ENCODE results near the gene KRT6C.

DNA sequence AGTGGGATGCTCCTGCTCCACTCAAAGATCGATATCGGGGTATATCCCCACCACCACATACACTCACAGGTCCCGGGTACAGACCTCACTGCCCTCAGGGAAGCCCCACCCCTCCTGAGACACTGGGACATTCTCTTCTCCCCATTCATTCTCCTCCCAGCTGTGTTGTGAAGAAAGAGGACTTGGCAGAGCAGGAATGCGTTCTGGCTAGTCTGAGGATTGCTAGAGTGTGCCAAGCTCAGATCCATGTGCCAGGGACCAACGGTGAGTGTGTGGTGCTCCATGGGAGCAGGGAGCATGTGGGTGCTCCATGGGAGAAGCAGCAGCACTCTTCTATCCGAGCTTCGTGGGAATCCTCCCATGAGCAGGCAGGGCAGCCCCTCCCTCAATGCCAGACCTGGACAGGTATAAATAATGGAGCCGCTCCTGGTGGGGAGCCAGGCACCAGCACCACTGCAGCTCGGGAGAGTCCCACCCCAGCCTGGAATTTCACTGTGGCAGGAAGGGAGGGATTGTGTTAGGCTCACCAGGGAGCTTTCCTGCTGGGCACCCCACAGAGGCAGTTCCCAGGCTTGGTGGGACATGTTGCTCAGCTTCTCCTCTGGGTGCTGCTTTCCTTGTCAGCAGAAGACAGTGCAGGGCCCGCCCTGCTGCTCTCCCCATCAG is 48.9 kb upstream of the KRT6C start:
- TF ChIP-seq ZNF8 (CRISPR knock-in tag; IDR thresholded peaks at IDR 0.05) (no peak), ISL1 (CRISPR knock-in tag; IDR thresholded peaks at IDR 0.05) (no peak), RARB (CRISPR knock-in tag; IDR thresholded peaks at IDR 0.05) (no peak), TOX (CRISPR knock-in tag; IDR thresholded peaks at IDR 0.05; ENCODE audit: borderline replicate concordance) (no peak), ZFP3 (CRISPR knock-in tag; IDR thresholded peaks at IDR 0.05) (no peak)
- TF ChIP-seq, protein P1, sequence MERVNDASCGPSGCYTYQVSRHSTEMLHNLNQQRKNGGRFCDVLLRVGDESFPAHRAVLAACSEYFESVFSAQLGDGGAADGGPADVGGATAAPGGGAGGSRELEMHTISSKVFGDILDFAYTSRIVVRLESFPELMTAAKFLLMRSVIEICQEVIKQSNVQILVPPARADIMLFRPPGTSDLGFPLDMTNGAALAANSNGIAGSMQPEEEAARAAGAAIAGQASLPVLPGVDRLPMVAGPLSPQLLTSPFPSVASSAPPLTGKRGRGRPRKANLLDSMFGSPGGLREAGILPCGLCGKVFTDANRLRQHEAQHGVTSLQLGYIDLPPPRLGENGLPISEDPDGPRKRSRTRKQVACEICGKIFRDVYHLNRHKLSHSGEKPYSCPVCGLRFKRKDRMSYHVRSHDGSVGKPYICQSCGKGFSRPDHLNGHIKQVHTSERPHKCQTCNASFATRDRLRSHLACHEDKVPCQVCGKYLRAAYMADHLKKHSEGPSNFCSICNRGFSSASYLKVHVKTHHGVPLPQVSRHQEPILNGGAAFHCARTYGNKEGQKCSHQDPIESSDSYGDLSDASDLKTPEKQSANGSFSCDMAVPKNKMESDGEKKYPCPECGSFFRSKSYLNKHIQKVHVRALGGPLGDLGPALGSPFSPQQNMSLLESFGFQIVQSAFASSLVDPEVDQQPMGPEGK (CRISPR knock-in tag; IDR thresholded peaks at IDR 0.05; ENCODE audit: borderline replicate concordance) = no peak
